Measurements from ENCODE around the gene LBX1. TPM values are rescaled to one million over a fixed set of nuclear protein-coding genes. Genes with fewer than 3 reads are reported as not detected.

Gene LBX1
- total RNA-seq, 1 donor = not detected

- H3K4me3 ChIP-seq (ENCODE audit: low read depth, low read length) = no peak overlapping the region
- no peak for DNase-seq (ENCODE audit: low read depth)
- no peak for TF ChIP-seq CTCF (IDR thresholded peaks at IDR 0.05; ENCODE audit: insufficient read depth, low read depth, low read length)
These were observed 1.8 kb upstream of the LBX1 start for GRCh38 chr10:101231092-101231491.

GRCh38 chr10:101230183-101230917, 1.1 kb upstream of the LBX1 start:
- no peak for DNase-seq (ENCODE audit: low read depth)
- no peak for TF ChIP-seq CTCF (IDR thresholded peaks at IDR 0.05; ENCODE audit: insufficient read depth, low read depth, low read length)
- H3K4me3 ChIP-seq (ENCODE audit: low read depth, low read length) = no peak overlapping the region

- H3K4me3 ChIP-seq (ENCODE audit: low read depth, low read length) = no peak overlapping the region
- TF ChIP-seq CTCF (IDR thresholded peaks at IDR 0.05; ENCODE audit: insufficient read depth, low read depth, low read length) = no peak
- DNase-seq (ENCODE audit: low read depth) = no peak
These were observed 347 bp downstream of the LBX1 start for GRCh38 chr10:101228966-101229265.

DNA sequence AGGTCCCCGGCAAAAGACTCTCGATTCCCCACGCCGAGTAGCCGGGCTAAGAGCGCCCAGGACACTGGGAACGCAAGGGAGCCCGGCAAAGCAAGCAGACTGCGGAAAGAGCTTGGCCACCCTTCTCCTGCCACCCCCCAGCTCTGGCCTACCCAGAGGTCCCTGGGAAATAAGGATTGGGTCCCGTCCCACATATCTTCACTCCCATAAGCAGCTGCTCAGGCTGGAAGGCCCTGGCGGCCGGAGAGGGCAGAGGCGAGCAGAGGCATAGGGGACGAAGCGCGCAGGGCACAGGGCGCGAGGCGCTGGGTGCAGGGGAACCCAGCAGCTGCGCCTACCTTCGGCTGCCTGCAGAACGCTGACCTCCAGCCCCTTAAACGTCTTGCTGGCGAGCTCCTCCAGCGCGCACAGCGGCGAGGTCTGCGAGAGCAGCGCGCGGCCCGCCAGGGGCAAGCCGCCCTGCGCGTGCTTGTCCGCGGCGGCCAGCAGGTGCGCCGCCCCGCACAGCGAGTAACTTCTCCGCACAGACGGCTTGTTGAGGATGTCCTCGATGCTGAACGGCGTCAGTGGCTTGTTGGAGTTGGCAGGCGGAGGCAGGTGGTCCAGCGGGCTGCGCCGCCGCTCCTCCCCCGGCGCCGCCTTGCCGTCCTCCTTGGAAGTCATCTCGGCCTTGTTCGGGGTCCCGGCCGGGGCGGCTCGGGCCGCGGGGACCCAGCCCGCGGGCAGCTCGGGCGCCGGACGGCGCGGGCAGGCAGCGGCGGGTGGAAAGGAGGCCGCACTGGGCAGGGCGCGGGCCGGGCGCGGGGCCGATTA, 904 bp downstream of the LBX1 start:
- no peak for DNase-seq (ENCODE audit: low read depth)
- no peak overlapping the region for H3K4me3 ChIP-seq (ENCODE audit: low read depth, low read length)
- no peak for TF ChIP-seq CTCF (IDR thresholded peaks at IDR 0.05; ENCODE audit: insufficient read depth, low read depth, low read length)

- H3K4me3 ChIP-seq (ENCODE audit: low read depth, low read length) = no peak overlapping the region
- TF ChIP-seq CTCF (IDR thresholded peaks at IDR 0.05; ENCODE audit: insufficient read depth, low read depth, low read length) = no peak
- DNase-seq (ENCODE audit: low read depth) = no peak
These were observed 1.7 kb downstream of the LBX1 start for GRCh38 chr10:101227429-101228152.

GRCh38 chr10:101226491-101227428, 2.5 kb downstream of the LBX1 start:
- no peak overlapping the region for H3K4me3 ChIP-seq (ENCODE audit: low read depth, low read length)
- no peak for DNase-seq (ENCODE audit: low read depth)
- TF ChIP-seq CTCF (IDR thresholded peaks at IDR 0.05; ENCODE audit: insufficient read depth, low read depth, low read length) = no peak

Measured in fibroblast of villous mesenchyme (primary cell).